GM12801 (cell line): ENCODE measurements around the gene DST.

ENCODE experiments used
- CTCF ChIP-seq: IDR thresholded peaks from one replicate; pipeline ENCODE4 v1.5.1; 2011; ENCODE audit warnings: control low read depth; ENCODE audit not compliant: insufficient read length; ENCODE audit errors: extremely low read depth

DST gene

GRCh38 chr6:56535626-56536025 is 107.1 kb downstream of the DST start:
- TF ChIP-seq CTCF = no peak

DNA sequence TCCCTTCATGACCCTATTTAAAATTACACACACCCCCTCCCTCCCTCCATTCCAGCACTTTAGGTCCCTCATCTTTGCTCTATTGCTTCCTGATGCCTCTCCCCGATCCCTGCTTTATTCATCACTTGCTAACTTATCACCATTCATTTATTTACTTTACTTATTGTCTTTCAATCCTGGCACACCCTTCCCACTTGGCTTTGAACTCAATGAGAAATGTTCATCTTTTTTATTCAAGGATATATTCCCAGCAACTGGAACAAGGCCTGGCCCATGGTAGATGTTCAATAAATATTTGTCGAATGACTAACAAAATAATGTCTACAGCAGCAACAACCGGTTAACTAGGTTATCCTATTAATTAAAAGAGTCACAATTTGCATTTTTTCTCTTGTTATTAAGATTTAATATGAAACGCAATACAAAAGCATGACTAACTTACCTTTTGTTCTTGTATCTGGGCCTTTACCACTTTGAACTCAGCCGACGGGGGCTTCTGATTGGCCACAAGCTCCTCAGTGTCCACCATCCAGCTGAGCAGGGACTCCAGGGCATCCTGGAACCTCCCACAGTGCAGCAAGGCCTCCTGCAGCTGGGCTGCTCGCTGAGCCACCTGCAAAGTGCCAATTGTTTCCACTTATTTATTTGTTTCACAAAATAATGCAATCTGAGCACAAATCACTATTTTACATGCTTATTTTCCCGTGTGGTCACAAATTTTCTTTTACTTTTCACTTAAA is 107.8 kb downstream of the DST start:
- no peak for TF ChIP-seq CTCF

DNA sequence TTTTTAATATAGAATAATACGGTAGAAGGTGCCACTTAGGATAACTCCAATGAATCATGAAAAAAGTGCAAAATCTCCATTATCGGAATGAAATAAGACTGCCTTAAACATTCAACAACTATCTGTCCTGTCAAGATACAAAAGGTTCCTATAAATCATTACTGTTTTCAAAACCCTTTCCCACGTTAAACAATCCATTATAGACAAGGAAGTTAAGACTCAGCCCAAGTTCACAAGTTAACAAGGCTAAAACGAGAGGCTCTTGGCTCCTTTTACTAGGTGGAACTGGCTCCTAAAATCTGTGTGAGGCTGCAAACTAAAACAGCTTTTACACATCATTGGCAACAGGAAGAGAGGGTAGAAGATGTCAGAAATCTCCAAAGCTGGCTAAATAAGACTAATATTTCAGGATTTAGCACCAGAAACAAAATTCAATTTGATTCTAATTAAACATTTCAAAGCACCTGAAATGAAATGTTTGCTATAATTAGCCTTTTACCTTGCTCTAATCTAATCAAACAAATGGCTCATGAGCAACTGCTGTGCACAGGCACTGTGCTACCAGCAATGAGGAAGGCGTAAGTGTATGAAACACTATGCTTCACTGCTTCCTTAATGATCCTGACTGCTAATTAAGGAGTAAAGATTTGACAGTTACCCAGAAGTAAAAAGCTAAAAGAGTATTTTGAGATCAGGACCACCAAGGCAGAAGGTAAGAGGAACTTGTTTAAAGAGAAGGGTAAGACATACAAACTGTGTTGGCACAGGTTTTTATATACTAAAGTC is 109.7 kb downstream of the DST start:
- TF ChIP-seq CTCF = no peak

DNA sequence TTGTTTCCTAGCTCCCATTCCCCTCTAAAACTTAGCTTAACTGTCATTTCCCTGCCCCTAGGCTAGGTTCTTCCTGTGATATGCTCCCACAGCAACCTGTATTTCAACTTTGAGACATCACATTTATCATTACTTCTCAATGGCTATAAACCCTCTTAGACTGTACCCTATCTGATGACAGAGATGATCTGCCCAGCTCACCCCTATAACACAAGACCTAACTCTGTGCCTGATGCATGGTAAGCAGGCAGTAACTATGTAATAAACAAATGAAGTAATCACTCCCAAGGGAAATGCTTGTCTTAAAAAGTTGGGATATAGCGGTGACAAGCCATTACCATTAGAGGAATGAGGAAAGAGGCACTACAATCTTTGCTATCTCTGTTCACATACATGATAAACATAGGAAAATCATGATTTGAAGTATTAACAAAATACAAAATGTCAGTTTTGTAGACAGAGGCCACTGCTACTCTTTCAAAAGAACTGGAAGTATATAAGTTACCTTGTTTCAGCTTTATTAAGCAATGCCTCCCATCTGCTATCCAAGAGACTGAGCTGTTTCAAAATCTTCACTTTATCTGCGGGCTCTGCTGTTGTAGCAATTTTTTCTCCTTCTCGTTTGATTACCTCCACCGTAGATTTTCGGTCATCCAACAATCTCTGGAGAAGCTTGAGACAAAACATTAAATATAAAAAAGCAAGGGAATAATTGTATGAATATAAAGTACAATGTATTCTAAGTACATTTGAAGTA is 110.7 kb downstream of the DST start:
- no peak for TF ChIP-seq CTCF

GRCh38 chr6:56529594-56530191 is 113.0 kb downstream of the DST start:
- no peak for TF ChIP-seq CTCF

DNA sequence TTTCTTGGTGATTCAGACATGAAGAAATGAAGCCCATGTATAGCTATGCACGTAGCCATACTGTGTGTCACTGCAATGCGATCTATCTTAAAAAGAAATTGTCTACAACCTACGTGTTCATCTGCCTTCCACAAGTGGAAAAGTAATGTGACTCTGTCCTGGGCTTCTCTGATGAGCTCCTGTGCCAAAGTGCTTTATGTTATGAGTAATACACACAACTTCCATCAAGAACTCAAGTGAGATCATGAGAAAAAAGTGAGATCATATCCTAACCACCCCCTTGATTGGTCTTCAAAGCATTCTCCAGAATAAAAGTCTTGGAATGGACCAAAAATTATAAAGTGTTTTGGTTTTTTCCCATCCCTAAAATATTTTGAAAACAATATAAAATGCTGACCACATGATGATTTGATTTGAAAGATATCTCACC is 114.3 kb downstream of the DST start:
- no peak for TF ChIP-seq CTCF

GRCh38 chr6:56527934-56528333 is 114.8 kb downstream of the DST start:
- no peak for TF ChIP-seq CTCF
